CD14-positive monocyte (primary cell): Measurements from ENCODE around the gene ZSCAN5A. TPM values are rescaled to one million over a fixed set of nuclear protein-coding genes. Genes with fewer than 3 reads are reported as not detected.

Source experiments
- DNase-seq, 3 donors: peaks; one replicate each; pipeline ENCODE4 v3.0.0-alpha.2; 2011 to 2022
- H2AFZ ChIP-seq: 2 replicates; pipeline ENCODE4 v1.6.0; 2012; ENCODE audit warnings: mild to moderate bottlenecking, low read depth, low read length, inconsistent platforms; ENCODE audit not compliant: insufficient read depth, poor library complexity, severe bottlenecking
- H3K27ac ChIP-seq, 2 donors: 1 replicate in 1 of 2; 2 replicates in 1 of 2; pipeline ENCODE4 v1.5.1; 2012 to 2013; ENCODE audit warnings: low read length in 2 of 2, control low read depth in 1 of 2, inconsistent platforms in 1 of 2, low read depth in 1 of 2, mild to moderate bottlenecking in 1 of 2
- H3K27me3 ChIP-seq, 2 donors: one replicate each; pipeline versions ENCODE4 v1.6.0 to v1.6.1; 2011 to 2013; ENCODE audit warnings: low read length in 2 of 2; ENCODE audit not compliant: control insufficient read depth in 2 of 2, insufficient read depth in 2 of 2
- H3K36me3 ChIP-seq, 2 donors: replicated peaks in 1 of 2; 1 replicate in 1 of 2; 2 replicates in 1 of 2; pipeline versions ENCODE4 v1.5.1 to v1.6.1; 2012 to 2013; ENCODE audit warnings: low read length in 2 of 2, control low read depth in 1 of 2, inconsistent platforms in 1 of 2, mild to moderate bottlenecking in 1 of 2; ENCODE audit not compliant: insufficient read depth in 2 of 2, control insufficient read depth in 1 of 2
- H3K4me1 ChIP-seq, 2 donors: 1 replicate in 1 of 2; 2 replicates in 1 of 2; pipeline versions ENCODE4 v1.5.1 to v1.6.1; 2012 to 2013; ENCODE audit warnings: low read length in 2 of 2, control low read depth in 1 of 2, inconsistent platforms in 1 of 2, mild to moderate bottlenecking in 1 of 2, moderate library complexity in 1 of 2; ENCODE audit not compliant: insufficient read depth in 2 of 2, control insufficient read depth in 1 of 2
- H3K4me2 ChIP-seq: replicated peaks from 2 replicates; pipeline ENCODE3; 2012; ENCODE audit warnings: low read length, moderate library complexity, mild to moderate bottlenecking; ENCODE audit not compliant: poor library complexity, severe bottlenecking; ENCODE audit errors: extremely low read depth
- H3K4me3 ChIP-seq, 3 experiments: fragments of 200-600 bp in 1 of 3; sonication (generic) in 1 of 3; replicated peaks in 1 of 3; 1 replicate in 2 of 3; 2 replicates in 1 of 3; pipeline ENCODE4 v1.5.1; 2011 to 2013; ENCODE audit warnings: low read length in 3 of 3, mild to moderate bottlenecking in 3 of 3, control low read depth in 2 of 3, low read depth in 2 of 3, inconsistent platforms in 1 of 3, moderate library complexity in 1 of 3
- H3K79me2 ChIP-seq: 2 replicates; pipeline ENCODE4 v1.6.0; 2012; ENCODE audit warnings: mild to moderate bottlenecking, control low read depth, inconsistent platforms, low read length, moderate library complexity; ENCODE audit not compliant: insufficient read depth
- H3K9ac ChIP-seq: 2 replicates; pipeline ENCODE4 v1.6.0; 2017; ENCODE audit warnings: low read length, mild to moderate bottlenecking; ENCODE audit not compliant: insufficient read depth, poor library complexity, severe bottlenecking
- H3K9me3 ChIP-seq, 2 donors: replicated peaks in 1 of 2; 1 replicate in 1 of 2; 2 replicates in 1 of 2; pipeline versions ENCODE4 v1.5.1 to v1.6.1; 2012 to 2013; ENCODE audit warnings: low read length in 2 of 2, control low read depth in 1 of 2; ENCODE audit not compliant: control insufficient read depth in 1 of 2, insufficient read depth in 1 of 2
- H4K20me1 ChIP-seq: 2 replicates; pipeline ENCODE4 v1.6.0; 2012; ENCODE audit warnings: mild to moderate bottlenecking, low read length, control low read depth, moderate library complexity; ENCODE audit not compliant: insufficient read depth
- H3K27ac Mint-ChIP-seq, 7 donors: one replicate each; pipeline ENCODE4 v1.8.0; 2020; ENCODE audit warnings: mild to moderate bottlenecking in 7 of 7, mixed read lengths in 7 of 7, moderate library complexity in 6 of 7, inconsistent platforms in 2 of 7
- H3K27me3 Mint-ChIP-seq, 3 donors: one replicate each; pipeline ENCODE4 v1.8.0; 2021 to 2022; ENCODE audit warnings: low read depth in 3 of 3, mild to moderate bottlenecking in 3 of 3, mixed read lengths in 3 of 3, moderate library complexity in 3 of 3, inconsistent platforms in 1 of 3
- H3K36me3 Mint-ChIP-seq, 2 donors: one replicate each; pipeline ENCODE4 v1.8.0; 2020; ENCODE audit warnings: mixed read lengths in 2 of 2, inconsistent platforms in 1 of 2, mild to moderate bottlenecking in 1 of 2
- H3K4me1 Mint-ChIP-seq: one replicate; pipeline ENCODE4 v1.8.0; 2020; ENCODE audit warnings: mild to moderate bottlenecking, mixed read lengths
- H3K4me3 Mint-ChIP-seq, 2 donors: one replicate each; pipeline ENCODE4 v1.8.0; 2020; ENCODE audit warnings: mild to moderate bottlenecking in 2 of 2, mixed read lengths in 2 of 2, moderate library complexity in 1 of 2
- H3K9me3 Mint-ChIP-seq, 7 donors: one replicate each; pipeline ENCODE4 v1.8.0; 2020 to 2022; ENCODE audit warnings: mixed read lengths in 7 of 7, mild to moderate bottlenecking in 6 of 7, moderate library complexity in 6 of 7, inconsistent platforms in 2 of 7
- CTCF ChIP-seq: fragments of 200-600 bp; IDR thresholded peaks from one replicate; pipeline ENCODE4 v1.8.0; 2022; ENCODE audit warnings: antibody characterized with exemption, mild to moderate bottlenecking
- WGBS: methylation state at CpG from one replicate; pipeline ENCODE4 v1.1.5; 2013; ENCODE audit warnings: missing lambda C conversion rate; ENCODE audit not compliant: insufficient coverage; 5-methylcytosine and 5-hydroxymethylcytosine counted together
- intact Hi-C, 2 donors: fragments of 100-400 bp; cut with micrococcal nuclease; formaldehyde crosslinking; loops; one replicate each; pipeline versions ENCODE4 v1.15.0 to v1.15.1; 2023
- polyA plus RNA-seq, 3 donors: library from polyadenylated mRNA; depleted of rRNA in 1 of 3; unstranded in 2 of 3; stranded (reverse) in 1 of 3; fragments of 300-500 nt in 2 of 3; fragments of >200 nt in 1 of 3; fragmentation: Illumina TruSeq in 2 of 3; gene quantifications; 1 replicate in 2 of 3; 2 replicates in 1 of 3; pipeline ENCODE4 v1.2.3, GENCODE V29; 2012 to 2021

Gene ZSCAN5A
- polyA plus RNA-seq, 3 donors = 5.3 to 11.3 (median 6.3) TPM

- H2AFZ ChIP-seq = no peak overlapping the region
- peak overlapping the region; percentile 11 to 83 for H3K27ac ChIP-seq
- no peak overlapping the region for H3K4me2 ChIP-seq
- Mint-ChIP-seq H3K9me3 (peaks cover 0 to 2% (median 0%) of the 10 kb centered on the region in 7 donors), H3K4me1 (peaks cover 71% of the 10 kb centered on the region), H3K27ac (peak overlapping the region in 6 of 7 donors; percentile 37 to 94 (median 77)), H3K4me3 (no peak overlapping the region), H3K27me3 (peaks cover 0 to 1% (median 0%) of the 10 kb centered on the region in 3 donors), H3K36me3 (no peaks in the 10 kb centered on the region)
- intact Hi-C loops = no loop called here
- H3K9ac ChIP-seq = no peak overlapping the region
- DNase-seq = no peak
- H4K20me1 ChIP-seq = no peaks in the 10 kb centered on the region
- TF ChIP-seq CTCF = no peak
- peak overlapping the region in 1 of 3 experiments; percentile 52 for H3K4me3 ChIP-seq
- H3K4me1 ChIP-seq = peaks cover 73 to 82% of the 10 kb centered on the region in 2 donors
- H3K27me3 ChIP-seq = no peaks in the 10 kb centered on the region
- H3K79me2 ChIP-seq = peaks cover 29% of the 10 kb centered on the region
- no CpG with 5 or more reads among the region's 2 CpGs for WGBS
- no peaks in the 10 kb centered on the region for H3K9me3 ChIP-seq
- H3K36me3 ChIP-seq = no peaks in the 10 kb centered on the region
Measured at GRCh38 chr19:56317749-56318148, 3.1 kb upstream of the ZSCAN5A start.

- peaks cover 0 to 3% of the 10 kb centered on the region in 2 donors for H3K36me3 ChIP-seq
- Mint-ChIP-seq H3K4me3 (no peak overlapping the region), H3K4me1 (peaks cover 69% of the 10 kb centered on the region), H3K9me3 (peaks cover 0 to 2% (median 0%) of the 10 kb centered on the region in 7 donors), H3K27ac (peak overlapping the region in 2 of 7 donors; percentile 31 to 72), H3K36me3 (peaks cover 6 to 7% of the 10 kb centered on the region in 2 donors), H3K27me3 (peaks cover 0 to 1% (median 0%) of the 10 kb centered on the region in 3 donors)
- TF ChIP-seq CTCF = no peak
- H4K20me1 ChIP-seq = no peaks in the 10 kb centered on the region
- no peak for DNase-seq
- no peaks in the 10 kb centered on the region for H3K27me3 ChIP-seq
- WGBS = 100% methylated on average over 4 of the region's 5 CpGs
- intact Hi-C loops = no loop called here
- no peaks in the 10 kb centered on the region for H3K9me3 ChIP-seq
- no peak overlapping the region for H3K4me2 ChIP-seq
- H3K4me1 ChIP-seq = peaks cover 68 to 80% of the 10 kb centered on the region in 2 donors
- H2AFZ ChIP-seq = no peak overlapping the region
- peaks cover 39% of the 10 kb centered on the region for H3K79me2 ChIP-seq
- H3K4me3 ChIP-seq = no peak overlapping the region
- no peak overlapping the region for H3K9ac ChIP-seq
- H3K27ac ChIP-seq = no peak overlapping the region
Measured at GRCh38 chr19:56316728-56317127, 2.1 kb upstream of the ZSCAN5A start.
